HG02852 (cell line): ENCODE results near the gene POU3F2.

Experiments used
- ATAC-seq: cut with Tn5 transposase; IDR thresholded peaks from one replicate; pipeline ENCODE4 v1.9.1; 2021; ENCODE audit warnings: mild to moderate bottlenecking, moderate library complexity; ENCODE audit not compliant: unreplicated experiment

The POU3F2 gene

DNA sequence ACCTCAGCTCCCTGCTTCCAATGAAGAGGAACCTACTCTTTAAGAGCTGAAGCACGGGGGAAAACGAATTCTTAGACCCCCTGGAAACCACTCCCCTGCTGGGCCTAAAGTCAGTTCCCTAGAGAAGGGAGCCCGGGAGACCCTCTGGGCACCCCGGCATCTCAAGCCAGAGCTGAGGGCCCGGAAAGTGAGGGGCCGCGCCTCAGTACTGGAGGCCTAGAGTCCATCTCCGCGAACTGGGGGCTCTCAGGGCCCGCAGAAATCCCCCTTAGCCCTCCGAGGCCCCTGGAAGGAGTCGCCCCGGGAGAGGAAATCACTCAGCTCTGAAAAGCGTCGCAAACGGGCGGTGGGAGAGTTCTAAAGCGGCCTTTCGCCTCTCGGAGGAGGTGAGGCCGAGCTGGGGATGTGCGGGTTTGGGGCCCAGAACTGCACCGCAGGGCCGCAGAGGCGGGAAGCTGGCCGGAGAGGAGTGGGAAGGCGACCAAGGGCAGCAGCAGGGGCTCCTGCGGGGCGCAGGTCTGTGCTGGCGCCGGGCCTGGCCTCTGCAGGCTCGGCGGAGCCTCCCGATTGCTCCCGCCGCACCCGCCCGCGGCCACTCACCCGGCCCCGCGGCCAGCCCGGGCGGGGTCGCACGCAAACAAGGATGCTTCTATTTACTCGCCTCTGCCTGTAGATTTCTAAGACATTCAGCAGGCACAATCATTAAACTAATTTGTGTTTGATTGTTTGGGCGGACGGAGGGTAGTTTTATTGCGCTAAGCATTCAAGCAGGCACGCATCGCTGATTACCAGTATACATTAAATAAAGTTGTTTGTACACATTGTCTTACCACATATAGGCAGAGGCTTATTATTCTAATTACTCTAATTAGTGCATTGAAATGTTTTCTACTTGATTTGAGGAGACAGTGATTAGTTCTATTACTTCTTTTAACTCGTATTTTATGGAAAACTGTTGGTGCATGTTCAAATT lies 9.2 kb downstream of the POU3F2 start:
- no peak for ATAC-seq

DNA sequence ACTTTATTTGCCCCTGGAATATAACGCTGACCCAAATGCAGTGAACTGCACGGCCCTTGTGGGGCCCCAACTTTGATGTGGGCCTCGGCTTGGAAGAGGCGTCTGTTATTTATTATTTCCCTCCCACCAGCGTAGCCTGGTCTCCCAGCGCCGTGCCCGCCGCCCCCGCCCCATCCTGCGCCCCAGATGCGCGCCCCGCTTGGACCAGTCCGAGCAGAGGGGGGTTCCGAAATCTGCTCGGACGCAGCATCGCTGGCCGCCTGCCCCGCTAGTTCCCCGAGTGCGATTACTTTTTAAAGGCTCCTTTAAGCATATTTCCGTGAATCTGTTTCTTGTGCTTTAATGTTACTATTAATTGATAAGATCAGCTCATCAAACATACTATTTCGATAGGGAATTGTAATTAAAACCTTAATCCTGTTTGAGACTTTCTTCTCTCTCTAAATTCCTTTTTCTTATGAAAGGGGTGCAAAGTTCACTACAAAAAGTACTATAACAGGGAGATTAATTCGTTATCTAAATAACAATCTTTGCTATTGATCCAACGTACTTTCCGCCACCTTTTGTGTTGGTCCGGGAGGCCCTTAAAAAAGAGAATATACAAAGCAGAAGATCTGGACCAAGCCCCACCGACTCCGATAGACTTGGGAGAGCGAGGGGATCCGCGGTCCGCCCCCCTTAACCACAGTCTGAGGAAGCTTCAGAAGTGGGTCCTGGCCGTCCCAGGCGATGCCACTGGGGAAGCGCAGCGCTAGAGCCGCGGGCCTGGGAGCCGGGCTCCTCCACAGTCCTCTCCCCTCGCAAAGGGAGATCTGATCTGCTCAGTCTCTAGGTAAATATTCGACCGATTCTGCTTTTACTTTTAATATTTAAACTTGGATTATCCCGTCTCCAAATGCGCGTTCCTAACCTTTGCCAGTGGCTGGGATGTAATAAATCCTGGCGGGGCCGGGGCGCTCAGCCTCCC lies 10.2 kb downstream of the POU3F2 start:
- no peak for ATAC-seq

DNA sequence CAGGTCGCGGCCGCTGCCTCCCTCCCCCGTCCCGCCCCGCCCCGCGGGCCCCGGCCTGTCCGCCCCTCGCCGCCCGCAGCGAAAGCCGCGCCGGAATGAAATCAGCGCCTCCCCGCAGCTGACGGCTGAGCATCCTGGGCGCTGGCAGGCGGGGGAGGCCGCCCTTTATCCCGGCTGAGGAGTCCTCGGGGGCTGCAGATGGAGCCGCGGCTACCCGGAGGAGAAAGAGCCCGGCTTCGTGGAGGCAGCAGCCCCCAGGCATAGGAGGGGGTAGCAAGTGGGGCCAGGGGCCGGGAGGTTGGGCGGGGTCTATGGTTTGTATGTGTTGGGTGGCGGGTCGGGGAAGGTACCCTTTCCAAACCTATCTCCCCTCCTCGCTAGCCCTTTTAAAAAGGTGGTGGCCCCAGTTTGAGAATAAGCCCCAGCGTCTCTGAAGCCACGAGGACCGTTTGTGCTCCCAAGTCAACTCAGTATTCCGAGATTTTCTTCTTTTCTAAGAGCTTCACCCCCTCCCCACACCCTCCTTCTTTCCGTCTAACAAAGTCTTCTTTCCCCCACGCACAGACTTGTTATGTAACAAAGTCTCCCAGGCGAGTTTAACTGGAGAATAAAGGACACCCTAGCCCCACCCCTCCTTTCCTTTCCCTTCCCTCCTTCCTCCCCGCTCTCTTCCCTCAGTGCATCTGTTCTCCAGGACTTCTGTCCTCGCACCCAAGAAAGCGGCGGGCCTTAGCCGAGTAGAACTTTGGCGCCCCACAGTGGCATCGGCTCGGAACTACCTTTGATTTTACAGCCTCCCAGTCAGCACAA lies 11.0 kb downstream of the POU3F2 start:
- peak; percentile 57 for ATAC-seq

DNA sequence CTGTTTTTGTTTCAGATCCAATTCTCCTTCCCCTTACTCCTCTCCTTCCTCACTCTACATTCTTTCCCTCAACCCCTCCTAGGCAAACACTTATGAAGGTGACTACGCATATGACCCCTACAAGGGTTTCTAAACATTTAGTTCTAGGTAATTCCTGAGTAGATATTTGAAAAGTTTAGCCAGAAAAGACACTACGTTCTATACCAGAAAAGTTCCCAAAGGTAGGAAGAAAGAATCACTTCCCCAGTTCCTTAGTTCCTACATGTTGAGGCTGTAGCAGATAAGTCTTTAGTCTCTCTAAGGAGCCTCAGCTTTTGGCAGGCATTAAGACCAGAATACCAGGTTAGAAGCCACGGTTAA lies 11.6 kb downstream of the POU3F2 start:
- no peak for ATAC-seq

GRCh38 chr6:98847416-98847778 lies 13.0 kb downstream of the POU3F2 start:
- ATAC-seq = no peak

GRCh38 chr6:98847779-98848538 lies 13.6 kb downstream of the POU3F2 start:
- peak; percentile 50 for ATAC-seq

GRCh38 chr6:98848539-98849242 lies 14.3 kb downstream of the POU3F2 start:
- ATAC-seq = no peak

GRCh38 chr6:98864497-98864896 lies 30.1 kb downstream of the POU3F2 start:
- no peak for ATAC-seq

DNA sequence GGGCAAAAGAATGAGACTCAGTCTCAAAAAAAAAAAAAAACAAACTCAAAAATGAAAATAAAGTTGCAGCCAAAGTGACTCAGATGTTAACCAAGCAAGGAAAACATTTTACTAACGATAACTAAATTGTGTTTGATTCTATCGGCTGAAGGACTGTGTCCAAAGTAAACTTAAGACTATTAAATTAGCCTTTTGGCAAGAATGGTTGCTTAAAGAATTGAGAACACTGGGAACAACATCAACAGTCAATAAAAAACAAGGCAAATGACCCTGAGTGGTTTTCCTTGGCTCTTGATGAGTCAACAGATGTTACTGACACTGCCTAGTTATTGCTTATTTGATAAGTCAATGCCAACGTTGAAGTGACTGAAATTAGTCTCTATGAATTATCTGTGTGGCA lies 36.7 kb downstream of the POU3F2 start:
- ATAC-seq = no peak

- ATAC-seq = no peak
These were observed 37.4 kb downstream of the POU3F2 start for GRCh38 chr6:98871821-98872220.

DNA sequence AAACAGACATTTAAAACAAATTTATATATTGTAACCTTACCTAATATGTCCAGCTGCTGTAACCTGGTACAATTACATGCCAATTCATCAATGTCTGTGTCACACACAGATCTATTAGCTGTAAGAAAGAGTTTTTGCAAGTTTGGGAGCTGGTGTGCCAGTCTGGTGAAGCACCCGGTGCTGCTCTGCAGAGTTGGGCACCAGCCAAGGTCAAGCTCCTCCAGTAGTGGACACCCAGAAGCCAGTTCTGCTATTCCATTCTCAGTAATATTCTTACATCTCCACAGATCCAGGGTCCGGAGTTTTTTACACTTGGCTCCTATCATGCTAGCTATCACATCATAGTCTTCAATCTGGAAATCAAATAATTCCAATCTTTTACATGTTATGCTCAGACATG lies 41.0 kb downstream of the POU3F2 start:
- no peak for ATAC-seq

DNA sequence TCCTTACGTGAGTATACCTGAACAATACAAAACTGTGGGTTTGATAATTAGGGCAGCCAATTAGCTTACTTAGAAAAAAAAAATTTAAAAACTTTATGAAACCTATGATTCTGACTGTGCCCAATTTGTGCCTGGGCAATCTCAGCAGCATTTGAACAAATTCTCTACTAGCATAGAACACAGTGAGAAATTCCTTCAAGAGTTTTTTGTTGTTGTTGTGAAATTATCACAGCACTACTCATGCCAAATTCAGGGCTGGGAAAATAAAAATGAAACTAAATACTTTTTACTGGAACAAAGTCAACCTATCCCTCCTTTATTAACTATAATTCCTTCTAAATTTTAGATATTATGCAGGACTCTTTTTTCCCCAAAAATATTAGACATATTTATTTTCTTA lies 42.9 kb downstream of the POU3F2 start:
- ATAC-seq = no peak

DNA sequence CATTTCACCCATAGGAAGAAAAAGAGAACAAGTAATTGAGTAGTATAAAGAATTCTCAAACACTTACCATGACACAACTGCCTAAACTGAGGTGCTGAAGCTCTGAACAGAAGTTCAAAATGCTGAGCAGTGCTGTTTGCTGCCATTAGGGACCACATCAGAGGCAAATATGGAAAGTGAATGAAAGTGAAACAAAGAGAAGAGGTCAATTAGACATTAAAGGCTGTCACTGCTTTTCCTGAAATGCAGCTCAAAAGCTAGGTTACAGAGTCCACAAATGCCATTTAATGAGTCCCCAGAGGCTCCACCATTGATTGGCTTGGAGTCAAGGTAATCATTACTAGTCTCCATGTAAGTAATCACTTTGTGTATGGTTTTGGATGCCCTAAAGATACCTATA lies 46.1 kb downstream of the POU3F2 start:
- peak; percentile 96 for ATAC-seq

- ATAC-seq = no peak
These were observed 51.0 kb downstream of the POU3F2 start for GRCh38 chr6:98885330-98885729.

- ATAC-seq = no peak
These were observed 53.3 kb downstream of the POU3F2 start for GRCh38 chr6:98887650-98888049.
